GM18867 (cell line): ENCODE measurements around the gene RET.

Source experiments
- ATAC-seq: cut with Tn5 transposase; IDR thresholded peaks from one replicate; pipeline ENCODE4 v1.9.1; 2021; ENCODE audit warnings: mild to moderate bottlenecking, moderate library complexity; ENCODE audit not compliant: unreplicated experiment

The RET gene

GRCh38 chr10:43076876-43077420 is at the start of gene RET:
Gene RET (plus strand): TSS chr10:43077069. CDS start chr10:43077259, 190 bp downstream.
- ATAC-seq = no peak

- no peak for ATAC-seq
Measured at GRCh38 chr10:43027331-43027955, 49.4 kb upstream of the RET start.

- no peak for ATAC-seq
Measured at GRCh38 chr10:43028143-43028542, 48.7 kb upstream of the RET start.

- ATAC-seq = no peak
Measured at GRCh38 chr10:43029043-43029442, 47.8 kb upstream of the RET start.

GRCh38 chr10:43032613-43033012 is 44.3 kb upstream of the RET start:
- no peak for ATAC-seq

- no peak for ATAC-seq
Measured at GRCh38 chr10:43035800-43036199, 41.1 kb upstream of the RET start.

GRCh38 chr10:43036481-43037428 is 40.1 kb upstream of the RET start:
- no peak for ATAC-seq

- ATAC-seq = no peak
Measured at GRCh38 chr10:43037440-43037839, 39.4 kb upstream of the RET start.

- no peak for ATAC-seq
Measured at GRCh38 chr10:43037942-43038782, 38.7 kb upstream of the RET start.

GRCh38 chr10:43038783-43039623 is 37.9 kb upstream of the RET start:
- ATAC-seq = no peak

- ATAC-seq = peak; percentile 50
Measured at GRCh38 chr10:43039624-43040481, 37.0 kb upstream of the RET start.

GRCh38 chr10:43040482-43041256 is 36.2 kb upstream of the RET start:
- ATAC-seq = no peak

- no peak for ATAC-seq
Measured at GRCh38 chr10:43041422-43042342, 35.2 kb upstream of the RET start.

GRCh38 chr10:43042503-43043341 is 34.1 kb upstream of the RET start:
- no peak for ATAC-seq

GRCh38 chr10:43043342-43043772 is 33.5 kb upstream of the RET start:
- ATAC-seq = no peak

GRCh38 chr10:43043773-43044447 is 33.0 kb upstream of the RET start:
- no peak for ATAC-seq
